SK-N-SH (cell line): ENCODE measurements around the gene OR11H7.

Experiments
- GATA2 ChIP-seq: sonication (generic); formaldehyde crosslinking; IDR thresholded peaks from 2 replicates; pipeline ENCODE4 v1.5.0; 2020; ENCODE audit warnings: mild to moderate bottlenecking, missing genetic modification reagents
- POLR2AphosphoS5 ChIP-seq: IDR thresholded peaks from 2 replicates; pipeline ENCODE4 v1.6.1; 2012; ENCODE audit warnings: low read depth, low read length
- RAD21 ChIP-seq: IDR thresholded peaks from 2 replicates; pipeline ENCODE4 v1.6.1; 2012; ENCODE audit warnings: mild to moderate bottlenecking, low read length
- TAF1 ChIP-seq: IDR thresholded peaks from 2 replicates; pipeline ENCODE4 v1.6.1; 2012; ENCODE audit warnings: low read depth, mild to moderate bottlenecking, low read length, moderate library complexity, borderline replicate concordance
- YY1 ChIP-seq: IDR thresholded peaks from 2 replicates; pipeline ENCODE4 v1.4.0; 2012; ENCODE audit warnings: low read depth, mild to moderate bottlenecking
- TF ChIP-seq, protein P1 (sequence below): fragments of 200-600 bp; sonication (generic); IDR thresholded peaks from 2 replicates; pipeline ENCODE4 v1.6.1; 2017; ENCODE audit warnings: antibody characterized with exemption, mild to moderate bottlenecking, moderate library complexity

DNA sequence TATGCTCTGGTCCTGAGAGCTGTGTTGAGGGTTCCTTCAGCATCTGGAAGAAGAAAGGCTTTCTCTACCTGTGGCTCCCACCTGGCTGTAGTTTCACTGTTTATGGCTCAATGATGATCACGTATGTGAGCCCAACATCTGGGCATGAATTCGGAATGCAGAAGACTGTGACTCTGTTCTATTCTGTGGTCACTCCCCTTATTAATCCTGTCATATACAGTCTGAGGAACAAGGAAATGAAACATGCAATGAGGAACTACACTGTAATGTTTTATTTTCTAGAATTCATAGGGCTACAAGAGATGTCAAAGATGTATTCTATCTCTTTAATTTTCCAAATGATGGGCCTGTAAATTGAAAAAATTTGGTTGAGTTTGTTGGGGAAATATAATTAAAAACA lies 48.9 kb upstream of the OR11H7 start:
- TF ChIP-seq POLR2AphosphoS5 (no peak), RAD21 (no peak), YY1 (no peak), GATA2 (no peak), TAF1 (no peak)
- TF ChIP-seq, protein P1, sequence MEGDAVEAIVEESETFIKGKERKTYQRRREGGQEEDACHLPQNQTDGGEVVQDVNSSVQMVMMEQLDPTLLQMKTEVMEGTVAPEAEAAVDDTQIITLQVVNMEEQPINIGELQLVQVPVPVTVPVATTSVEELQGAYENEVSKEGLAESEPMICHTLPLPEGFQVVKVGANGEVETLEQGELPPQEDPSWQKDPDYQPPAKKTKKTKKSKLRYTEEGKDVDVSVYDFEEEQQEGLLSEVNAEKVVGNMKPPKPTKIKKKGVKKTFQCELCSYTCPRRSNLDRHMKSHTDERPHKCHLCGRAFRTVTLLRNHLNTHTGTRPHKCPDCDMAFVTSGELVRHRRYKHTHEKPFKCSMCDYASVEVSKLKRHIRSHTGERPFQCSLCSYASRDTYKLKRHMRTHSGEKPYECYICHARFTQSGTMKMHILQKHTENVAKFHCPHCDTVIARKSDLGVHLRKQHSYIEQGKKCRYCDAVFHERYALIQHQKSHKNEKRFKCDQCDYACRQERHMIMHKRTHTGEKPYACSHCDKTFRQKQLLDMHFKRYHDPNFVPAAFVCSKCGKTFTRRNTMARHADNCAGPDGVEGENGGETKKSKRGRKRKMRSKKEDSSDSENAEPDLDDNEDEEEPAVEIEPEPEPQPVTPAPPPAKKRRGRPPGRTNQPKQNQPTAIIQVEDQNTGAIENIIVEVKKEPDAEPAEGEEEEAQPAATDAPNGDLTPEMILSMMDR = no peak
